ENCODE measurements around the gene MRPL49. TPM values are rescaled to one million over a fixed set of nuclear protein-coding genes. Genes with fewer than 3 reads are reported as not detected.

Gene MRPL49
- 100 to 1,000 TPM in 1 of 2 experiments, 10 to 100 TPM in 1; 99.9 to 100 TPM for total RNA-seq

- no peaks in the 10 kb centered on the region for H3K9me3 Mint-ChIP-seq
- peak; percentile 99 for DNase-seq
- peaks cover 35% of the 10 kb centered on the region for H3K4me1 Mint-ChIP-seq
- peak within 1 kb of the TSS; percentile 99 for H3K4me3 Mint-ChIP-seq
- peak within 1 kb of the TSS; percentile 99 for H3K27ac Mint-ChIP-seq
- peaks cover 42% of the 10 kb centered on the region for H3K36me3 Mint-ChIP-seq
- H3K27me3 Mint-ChIP-seq: peaks cover 3% of the 10 kb centered on the region
Observed at GRCh38 chr11:65121865-65122696, at the start of gene MRPL49, which contains the start of gene FAU. TSS of gene MRPL49 (plus strand) at chr11:65122321. CDS start at chr11:65122347, 26 bp downstream. TSS of gene FAU (minus strand) at chr11:65122134. CDS start at chr11:65121813, 321 bp downstream.

- Mint-ChIP-seq H3K4me3 (no peak overlapping the region), H3K4me1 (no peaks in the 10 kb centered on the region), H3K27ac (no peak overlapping the region), H3K9me3 (no peaks in the 10 kb centered on the region), H3K36me3 (peaks cover 21% of the 10 kb centered on the region), H3K27me3 (no peaks in the 10 kb centered on the region)
- no peak for DNase-seq
Observed at GRCh38 chr11:65072631-65072966, 49.5 kb upstream of the MRPL49 start.

GRCh38 chr11:65077451-65077850, 44.7 kb upstream of the MRPL49 start:
- peaks cover 28% of the 10 kb centered on the region for H3K4me1 Mint-ChIP-seq
- H3K4me3 Mint-ChIP-seq: no peak overlapping the region
- H3K36me3 Mint-ChIP-seq: peaks cover 57% of the 10 kb centered on the region
- H3K27me3 Mint-ChIP-seq: no peaks in the 10 kb centered on the region
- no peak overlapping the region for H3K27ac Mint-ChIP-seq
- no peak for DNase-seq
- no peaks in the 10 kb centered on the region for H3K9me3 Mint-ChIP-seq

GRCh38 chr11:65078151-65078550, 44.0 kb upstream of the MRPL49 start:
- peaks cover 64% of the 10 kb centered on the region for H3K36me3 Mint-ChIP-seq
- no peak overlapping the region for H3K27ac Mint-ChIP-seq
- peaks cover 35% of the 10 kb centered on the region for H3K4me1 Mint-ChIP-seq
- H3K4me3 Mint-ChIP-seq: no peak overlapping the region
- no peaks in the 10 kb centered on the region for H3K9me3 Mint-ChIP-seq
- peak; percentile 60 for DNase-seq
- H3K27me3 Mint-ChIP-seq: no peaks in the 10 kb centered on the region

- peak overlapping the region; percentile 32 for H3K27ac Mint-ChIP-seq
- peaks cover 1% of the 10 kb centered on the region for H3K27me3 Mint-ChIP-seq
- peaks cover 35% of the 10 kb centered on the region for H3K4me1 Mint-ChIP-seq
- no peak for DNase-seq
- H3K36me3 Mint-ChIP-seq: peaks cover 67% of the 10 kb centered on the region
- no peak overlapping the region for H3K4me3 Mint-ChIP-seq
- H3K9me3 Mint-ChIP-seq: no peaks in the 10 kb centered on the region
Observed at GRCh38 chr11:65078786-65079342, 43.3 kb upstream of the MRPL49 start.

- H3K27me3 Mint-ChIP-seq: peaks cover 4% of the 10 kb centered on the region
- H3K4me1 Mint-ChIP-seq: peaks cover 41% of the 10 kb centered on the region
- DNase-seq: no peak
Observed at GRCh38 chr11:65083134-65083833, 38.8 kb upstream of the MRPL49 start.

GRCh38 chr11:65083834-65084597, 38.1 kb upstream of the MRPL49 start, which contains the start of the genes CDCA5 and ZFPL1:
TSS of gene CDCA5 (minus strand) at chr11:65084040. CDS start at chr11:65083978, 62 bp downstream.
TSS of gene ZFPL1 (plus strand) at chr11:65084222. CDS start at chr11:65084699, 477 bp downstream.
- no peaks in the 10 kb centered on the region for H3K9me3 Mint-ChIP-seq
- H3K4me1 Mint-ChIP-seq: peaks cover 34% of the 10 kb centered on the region
- peak; percentile 97 for DNase-seq
- peak within 1 kb of the TSS; percentile 97 for H3K4me3 Mint-ChIP-seq
- H3K27me3 Mint-ChIP-seq: peaks cover 4% of the 10 kb centered on the region
- H3K36me3 Mint-ChIP-seq: peaks cover 40% of the 10 kb centered on the region
- peak within 1 kb of the TSS; percentile 98 for H3K27ac Mint-ChIP-seq

More at GRCh38 chr11:65083134-65083833, 38.8 kb upstream of the MRPL49 start:
- Mint-ChIP-seq H3K36me3 (peaks cover 45% of the 10 kb centered on the region), H3K27ac (peak overlapping the region; percentile 98), H3K9me3 (no peaks in the 10 kb centered on the region), H3K4me3 (peak overlapping the region; percentile 97)

GRCh38 chr11:65084598-65085375, 37.3 kb upstream of the MRPL49 start:
- peaks cover 4% of the 10 kb centered on the region for H3K27me3 Mint-ChIP-seq
- H3K9me3 Mint-ChIP-seq: no peaks in the 10 kb centered on the region
- H3K36me3 Mint-ChIP-seq: peaks cover 37% of the 10 kb centered on the region
- DNase-seq: no peak
- peak overlapping the region; percentile 97 for H3K4me3 Mint-ChIP-seq
- peak overlapping the region; percentile 98 for H3K27ac Mint-ChIP-seq
- H3K4me1 Mint-ChIP-seq: peaks cover 29% of the 10 kb centered on the region

- Mint-ChIP-seq H3K27ac (no peak overlapping the region), H3K4me3 (peak overlapping the region; percentile 97), H3K27me3 (peaks cover 4% of the 10 kb centered on the region)
Observed at GRCh38 chr11:65085446-65085845, 36.7 kb upstream of the MRPL49 start.

GRCh38 chr11:65086809-65087208, 35.3 kb upstream of the MRPL49 start:
- DNase-seq: no peak
- Mint-ChIP-seq H3K27me3 (peaks cover 4% of the 10 kb centered on the region), H3K36me3 (peaks cover 25% of the 10 kb centered on the region), H3K9me3 (no peaks in the 10 kb centered on the region), H3K27ac (no peak overlapping the region), H3K4me1 (peaks cover 23% of the 10 kb centered on the region), H3K4me3 (no peak overlapping the region)

More at GRCh38 chr11:65085446-65085845, 36.7 kb upstream of the MRPL49 start:
- no peak for DNase-seq
- Mint-ChIP-seq H3K9me3 (no peaks in the 10 kb centered on the region), H3K4me1 (peaks cover 28% of the 10 kb centered on the region), H3K36me3 (peaks cover 36% of the 10 kb centered on the region)

- no peak overlapping the region for H3K4me3 Mint-ChIP-seq
- H3K27me3 Mint-ChIP-seq: peaks cover 4% of the 10 kb centered on the region
- H3K9me3 Mint-ChIP-seq: no peaks in the 10 kb centered on the region
- DNase-seq: no peak
- peaks cover 19% of the 10 kb centered on the region for H3K4me1 Mint-ChIP-seq
- peaks cover 23% of the 10 kb centered on the region for H3K36me3 Mint-ChIP-seq
- no peak overlapping the region for H3K27ac Mint-ChIP-seq
Observed at GRCh38 chr11:65087216-65087615, 34.9 kb upstream of the MRPL49 start.

- Mint-ChIP-seq H3K27ac (no peak overlapping the region), H3K9me3 (no peaks in the 10 kb centered on the region), H3K36me3 (peaks cover 17% of the 10 kb centered on the region), H3K4me3 (no peak overlapping the region), H3K27me3 (peaks cover 4% of the 10 kb centered on the region), H3K4me1 (peaks cover 15% of the 10 kb centered on the region)
- DNase-seq: no peak
Observed at GRCh38 chr11:65087827-65088226, 34.3 kb upstream of the MRPL49 start.

- peaks cover 6% of the 10 kb centered on the region for H3K36me3 Mint-ChIP-seq
- DNase-seq: no peak
- no peak overlapping the region for H3K27ac Mint-ChIP-seq
- H3K4me1 Mint-ChIP-seq: peaks cover 7% of the 10 kb centered on the region
- H3K4me3 Mint-ChIP-seq: no peak overlapping the region
- no peaks in the 10 kb centered on the region for H3K9me3 Mint-ChIP-seq
- H3K27me3 Mint-ChIP-seq: no peaks in the 10 kb centered on the region
Observed at GRCh38 chr11:65089621-65090020, 32.5 kb upstream of the MRPL49 start.

- Mint-ChIP-seq H3K27ac (no peak overlapping the region), H3K9me3 (no peaks in the 10 kb centered on the region), H3K36me3 (peaks cover 6% of the 10 kb centered on the region), H3K27me3 (no peaks in the 10 kb centered on the region), H3K4me3 (no peak overlapping the region), H3K4me1 (peaks cover 3% of the 10 kb centered on the region)
- no peak for DNase-seq
Observed at GRCh38 chr11:65090628-65091027, 31.5 kb upstream of the MRPL49 start.

Data from activated naive CD8-positive, alpha-beta T cell treated with anti-CD3 and anti-CD28 coated beads for 36 hours (primary cell).